Keratinocyte (primary cell): ENCODE measurements around the gene ADAMTS6. TPM values are rescaled to one million over a fixed set of nuclear protein-coding genes. Genes with fewer than 3 reads are reported as not detected.

Source experiments
- DNase-seq: peaks from one replicate; pipeline ENCODE4 v3.0.0-alpha.2; 2011; ENCODE audit warnings: low read depth, missing footprints, low spot score
- FAIRE-seq: peaks from 2 replicates; lab custom pipeline; 2011; peaks lifted over from hg19 to GRCh38; lab: Jason Lieb, UNC
- H2AFZ ChIP-seq: 2 replicates; pipeline ENCODE4 v1.6.0; 2012; ENCODE audit warnings: low read length, control low read depth, inconsistent platforms; ENCODE audit not compliant: control insufficient read depth
- H3K27ac ChIP-seq: 2 replicates; pipeline ENCODE4 v1.5.1; 2011; ENCODE audit warnings: low read length; ENCODE audit not compliant: control insufficient read depth, insufficient read depth
- H3K27me3 ChIP-seq: 3 replicates; pipeline ENCODE4 v1.6.0; 2011; ENCODE audit warnings: low read length; ENCODE audit not compliant: control insufficient read depth, insufficient read depth; ENCODE audit errors: extremely low read depth
- H3K36me3 ChIP-seq, 2 experiments: 2 replicates in 1 of 2; 3 replicates in 1 of 2; pipeline ENCODE4 v1.5.1; 2011; ENCODE audit warnings: low read length in 2 of 2, mild to moderate bottlenecking in 1 of 2; ENCODE audit not compliant: control insufficient read depth in 2 of 2, insufficient read depth in 2 of 2; ENCODE audit errors: extremely low read depth in 1 of 2
- H3K4me1 ChIP-seq: 3 replicates; pipeline ENCODE4 v1.5.1; 2011; ENCODE audit warnings: low read length; ENCODE audit not compliant: control insufficient read depth, insufficient read depth; ENCODE audit errors: extremely low read depth
- H3K4me2 ChIP-seq: 3 replicates; pipeline ENCODE4 v1.6.0; 2011; ENCODE audit warnings: low read depth, low read length; ENCODE audit not compliant: control insufficient read depth, insufficient read depth; ENCODE audit errors: extremely low read depth
- H3K4me3 ChIP-seq, 3 experiments: fragments of 200-600 bp in 1 of 3; sonication (generic) in 1 of 3; 2 replicates in 2 of 3; 3 replicates in 1 of 3; pipeline ENCODE4 v1.5.1; 2011 to 2016; ENCODE audit warnings: low read length in 3 of 3, mild to moderate bottlenecking in 3 of 3, control low read depth in 2 of 3, inconsistent platforms in 1 of 3, low read depth in 1 of 3, mixed read lengths in 1 of 3, mixed run types in 1 of 3, moderate library complexity in 1 of 3; ENCODE audit not compliant: control insufficient read depth in 2 of 3, insufficient read depth in 2 of 3; ENCODE audit errors: extremely low read depth in 1 of 3
- H3K79me2 ChIP-seq: 2 replicates; pipeline ENCODE4 v1.6.0; 2012; ENCODE audit warnings: low read length; ENCODE audit not compliant: control insufficient read depth, insufficient read depth
- H3K9ac ChIP-seq: 3 replicates; pipeline ENCODE4 v1.6.0; 2011; ENCODE audit warnings: low read length; ENCODE audit not compliant: control insufficient read depth, insufficient read depth; ENCODE audit errors: extremely low read depth
- H3K9me1 ChIP-seq: 3 replicates; pipeline ENCODE4 v1.6.0; 2011; ENCODE audit warnings: low read length; ENCODE audit not compliant: control insufficient read depth, insufficient read depth; ENCODE audit errors: extremely low read depth
- H3K9me3 ChIP-seq: 2 replicates; pipeline ENCODE4 v1.5.1; 2012; ENCODE audit warnings: low read depth, low read length; ENCODE audit not compliant: control insufficient read depth
- H4K20me1 ChIP-seq: 3 replicates; pipeline ENCODE4 v1.6.0; 2011; ENCODE audit warnings: low read length; ENCODE audit not compliant: control insufficient read depth, insufficient read depth; ENCODE audit errors: extremely low read depth
- CTCF ChIP-seq, 3 experiments: IDR thresholded peaks in 1 of 3; conservative IDR thresholded peaks in 1 of 3; optimal IDR thresholded peaks in 1 of 3; 2 replicates in 2 of 3; 3 replicates in 1 of 3; pipeline versions ENCODE3 to v1.5.1; 2011; ENCODE audit warnings: low read length in 3 of 3, mild to moderate bottlenecking in 3 of 3, moderate library complexity in 2 of 3, control low read depth in 1 of 3, inconsistent platforms in 1 of 3; ENCODE audit not compliant: insufficient read depth in 2 of 3; ENCODE audit errors: extremely low read depth in 1 of 3
- EZH2 ChIP-seq: IDR thresholded peaks from one replicate; pipeline ENCODE4 v1.6.1; 2012; ENCODE audit warnings: inconsistent platforms, mild to moderate bottlenecking, low read length, moderate library complexity
- dilution Hi-C: fragments of 300-500 bp; cut with MboI; formaldehyde crosslinking; loops from one replicate; pipeline ENCODE4 v1.7.0; 2020; ENCODE audit warnings: low sequenced_read_pairs; ENCODE audit not compliant: extremely low pct_ligation_motif_present
- polyA plus RNA-seq, 5 experiments: library from polyadenylated mRNA; depleted of rRNA in 3 of 5; stranded (reverse) in 3 of 5; stranded (forward) in 1 of 5; unstranded in 1 of 5; fragments of >200 nt; gene quantifications; 1 replicate in 1 of 5; 2 replicates in 3 of 5; 3 replicates in 1 of 5; pipeline versions ENCODE4 v1.2.1 to v1.2.3, GENCODE V29; 2011 to 2012; ENCODE audit warnings: missing spikeins in 2 of 5, low read depth in 1 of 5, low replicate concordance in 1 of 5

The ADAMTS6 gene
- polyA plus RNA-seq, 1 donor (not counting 4 experiments of a cell fraction or from before 2014, with no cell fraction given) = 10.9 TPM

- H3K36me3 ChIP-seq = peaks cover 0 to 8% of the 10 kb centered on the region in 2 experiments
- no peak overlapping the region for H3K4me2 ChIP-seq
- dilution Hi-C loops = no loop called here
- peaks cover 5% of the 10 kb centered on the region for H3K4me1 ChIP-seq
- H3K9me3 ChIP-seq = no peaks in the 10 kb centered on the region
- no peak overlapping the region for H3K27ac ChIP-seq
- no peak overlapping the region for H3K9ac ChIP-seq
- no peaks in the 10 kb centered on the region for H3K79me2 ChIP-seq
- DNase-seq = no peak
- no peaks in the 10 kb centered on the region for H3K9me1 ChIP-seq
- H4K20me1 ChIP-seq = no peaks in the 10 kb centered on the region
- TF ChIP-seq CTCF (optimal IDR thresholded peaks at IDR 0.05 in 1 of 3, IDR thresholded peaks at IDR 0.05 in 1 of 3, conservative IDR thresholded peaks at IDR 0.05 in 1 of 3; ENCODE audit: extremely low read depth in 1 of 3, insufficient read depth in 2 of 3, low read length in 3 of 3) = no peak
- TF ChIP-seq EZH2 = no peak
- H2AFZ ChIP-seq = no peak overlapping the region
- H3K27me3 ChIP-seq = no peaks in the 10 kb centered on the region
- no peak for FAIRE-seq
- no peak overlapping the region for H3K4me3 ChIP-seq
Measured at GRCh38 chr5:65329266-65329665, 152.5 kb downstream of the ADAMTS6 start.

GRCh38 chr5:65327582-65327981, 154.1 kb downstream of the ADAMTS6 start:
- Histone ChIP-seq H3K9me3 (no peaks in the 10 kb centered on the region), H3K27me3 (no peaks in the 10 kb centered on the region), H3K27ac (no peak overlapping the region), H4K20me1 (no peaks in the 10 kb centered on the region), H3K9me1 (no peaks in the 10 kb centered on the region), H3K79me2 (no peaks in the 10 kb centered on the region), H3K9ac (no peak overlapping the region), H3K4me2 (no peak overlapping the region), H3K4me1 (no peaks in the 10 kb centered on the region), H2AFZ (no peak overlapping the region), H3K36me3 (peaks cover 0 to 8% of the 10 kb centered on the region in 2 experiments), H3K4me3 (no peak overlapping the region)
- DNase-seq (no peak), FAIRE-seq (no peak)
- TF ChIP-seq EZH2 (no peak), CTCF (optimal IDR thresholded peaks at IDR 0.05 in 1 of 3, IDR thresholded peaks at IDR 0.05 in 1 of 3, conservative IDR thresholded peaks at IDR 0.05 in 1 of 3; ENCODE audit: extremely low read depth in 1 of 3, insufficient read depth in 2 of 3, low read length in 3 of 3) (no peak)
- dilution Hi-C loops = no loop called here
